Renal pelvis (tissue), 3 donors: ENCODE results near the gene IL20. TPM values are rescaled to one million over a fixed set of nuclear protein-coding genes. Genes with fewer than 3 reads are reported as not detected.

Source experiments
- polyA plus RNA-seq, 3 donors: library from polyadenylated mRNA; unstranded; fragments of 120-200 nt; gene quantifications; one replicate each; pipeline ENCODE4 v1.2.1, GENCODE V29; 2013; ENCODE audit not compliant: insufficient read length in 3 of 3

The IL20 gene
- polyA plus RNA-seq, 3 donors: not detected

Other genes starting within 250 kb of the IL20 start
- 1 to 10 TPM; 8.2 to 9.0 (median 8.4) TPM for gene DYRK3, start 230.1 kb upstream of the IL20 start, polyA plus RNA-seq
- 10 to 100 TPM; 69.8 to 78.5 (median 76.2) TPM for gene MAPKAPK2, start 180.7 kb upstream of the IL20 start, polyA plus RNA-seq
- gene IL19, start 94.8 kb upstream of the IL20 start, polyA plus RNA-seq: 1 to 10 TPM in 1 of 3 donors, under 1 TPM in 2; 0.62 to 1.2 (median 0.83) TPM
- gene IL10, start 93.1 kb upstream of the IL20 start, polyA plus RNA-seq: under 1 TPM; 0.07 to 0.65 (median 0.23) TPM
- gene IL24, start 31.8 kb downstream of the IL20 start, polyA plus RNA-seq: under 1 TPM; 0.30 to 0.36 (median 0.35) TPM
- 1 to 10 TPM; 1.6 to 2.5 (median 2.2) TPM for gene FCMR, start 56.3 kb downstream of the IL20 start, polyA plus RNA-seq
- 1 to 10 TPM in 2 of 3 donors, under 1 TPM in 1; 0.87 to 1.8 (median 1.4) TPM for gene PIGR, start 80.8 kb downstream of the IL20 start, polyA plus RNA-seq
- gene FCAMR, start 104.8 kb downstream of the IL20 start, polyA plus RNA-seq: 10 to 100 TPM in 1 of 3 donors, 1 to 10 TPM in 2; 6.8 to 10.5 (median 9.5) TPM
- 10 to 100 TPM; 22.0 to 27.0 (median 26.6) TPM for gene C1orf116, start 167.1 kb downstream of the IL20 start, polyA plus RNA-seq
- 10 to 100 TPM; 12.6 to 14.7 (median 14.3) TPM for gene YOD1, start 185.6 kb downstream of the IL20 start, polyA plus RNA-seq
- 10 to 100 TPM; 14.0 to 23.3 (median 20.6) TPM for gene PFKFB2, start 187.7 kb downstream of the IL20 start, polyA plus RNA-seq
- under 1 TPM; 0.20 to 0.74 (median 0.53) TPM for gene C4BPB, start 223.2 kb downstream of the IL20 start, polyA plus RNA-seq
- under 1 TPM; 0.56 to 0.69 (median 0.59) TPM for gene C4BPA, start 238.6 kb downstream of the IL20 start, polyA plus RNA-seq